Kidney glomerular epithelial cell (primary cell): ENCODE data around the gene ZNF385B.
A peak's percentile ranks its signal among the peaks of the same experiment; 100 is the strongest.

Experiments
- DNase-seq: peaks from one replicate; lab custom pipeline; 2025; lab: John Stamatoyannopoulos, UW

ZNF385B gene

GRCh38 chr2:179553382-179553781 lies 308.0 kb downstream of the ZNF385B start:
- no peak for DNase-seq

GRCh38 chr2:179551539-179552045 lies 309.8 kb downstream of the ZNF385B start:
- no peak for DNase-seq

GRCh38 chr2:179550849-179551248 lies 310.6 kb downstream of the ZNF385B start:
- DNase-seq, result no peak

- DNase-seq, result no peak
These were observed 311.2 kb downstream of the ZNF385B start for GRCh38 chr2:179550214-179550613.

- DNase-seq, result no peak
These were observed 314.8 kb downstream of the ZNF385B start for GRCh38 chr2:179546656-179547055.

GRCh38 chr2:179545024-179545423 lies 316.4 kb downstream of the ZNF385B start:
- DNase-seq, result no peak

- peak; percentile 14 for DNase-seq
These were observed 318.0 kb downstream of the ZNF385B start for GRCh38 chr2:179543361-179543901.

- no peak for DNase-seq
These were observed 319.8 kb downstream of the ZNF385B start for GRCh38 chr2:179541586-179541985.

- no peak for DNase-seq
These were observed 322.3 kb downstream of the ZNF385B start for GRCh38 chr2:179539124-179539511.

GRCh38 chr2:179538406-179539123 lies 322.8 kb downstream of the ZNF385B start:
- no peak for DNase-seq

GRCh38 chr2:179536185-179536584 lies 325.2 kb downstream of the ZNF385B start:
- DNase-seq, result no peak

- no peak for DNase-seq
These were observed 327.5 kb downstream of the ZNF385B start for GRCh38 chr2:179533875-179534274.

GRCh38 chr2:179532863-179533278 lies 328.5 kb downstream of the ZNF385B start:
- peak; percentile 31 for DNase-seq

- DNase-seq, result no peak
These were observed 332.8 kb downstream of the ZNF385B start for GRCh38 chr2:179528576-179529069.

GRCh38 chr2:179525340-179525739 lies 336.1 kb downstream of the ZNF385B start:
- DNase-seq, result no peak

GRCh38 chr2:179524809-179525339 lies 336.5 kb downstream of the ZNF385B start:
- DNase-seq, result peak; percentile 44

GRCh38 chr2:179521944-179522343 lies 339.5 kb downstream of the ZNF385B start:
- DNase-seq, result no peak

- no peak for DNase-seq
These were observed 342.6 kb downstream of the ZNF385B start for GRCh38 chr2:179518830-179519229.

- no peak for DNase-seq
These were observed 348.2 kb downstream of the ZNF385B start for GRCh38 chr2:179513181-179513580.

- DNase-seq, result no peak
These were observed 349.0 kb downstream of the ZNF385B start for GRCh38 chr2:179512281-179513035.

GRCh38 chr2:179511105-179511789 lies 350.2 kb downstream of the ZNF385B start:
- no peak for DNase-seq

- DNase-seq, result no peak
These were observed 366.1 kb downstream of the ZNF385B start for GRCh38 chr2:179495315-179495714.
